K562 (cell line): ENCODE results near the gene DSCAM. TPM values are rescaled to one million over a fixed set of nuclear protein-coding genes. Genes with fewer than 3 reads are reported as not detected.

Source experiments
- ATAC-seq: fragments of 200-7000 bp; cut with Tn5 transposase; 3 replicates; pipeline ENCODE4 v1.9.1; 2020; ENCODE audit warnings: moderate library complexity
- BruUV-seq: library from RNA; stranded (reverse); fragments of 400-500 nt; replicated peaks from 2 replicates; lab custom pipeline; 2021; lab: Mats Ljungman, UMichigan
- CTCF ChIA-PET: fragments of 300-600 bp; formaldehyde crosslinking; extraction: SDS; loops from one replicate; lab custom pipeline; 2021; ENCODE audit warnings: low intra/inter-chr PET ratio; lab: Yijun Ruan, JAX
- POLR2A ChIA-PET: fragments of 300-600, 350-650 bp; sonication (Branson Sonifier 250); formaldehyde crosslinking; extraction: SDS; loops from one replicate; lab custom pipeline; 2021; ENCODE audit warnings: antibody characterized with exemption, inconsistent platforms; lab: Yijun Ruan, JAX
- DNase-seq, 4 experiments: peaks; one replicate each; pipeline versions ENCODE4 v3.0.0 to v3.0.0-alpha.2; 2011 to 2018; ENCODE audit warnings: low spot score in 3 of 4, mixed read lengths in 3 of 4; ENCODE audit errors: extremely low read depth in 1 of 4
- FAIRE-seq: peaks from 2 replicates; lab custom pipeline; 2011; peaks lifted over from hg19 to GRCh38; lab: Jason Lieb, UNC
- H2AFZ ChIP-seq: 2 replicates; pipeline ENCODE4 v1.6.0; 2011; ENCODE audit warnings: low read depth, low read length, control low read depth, inconsistent platforms
- H3K27ac ChIP-seq: fragments of 200-600 bp; 3 replicates; pipeline ENCODE4 v1.8.0; 2011; ENCODE audit warnings: low read depth, mild to moderate bottlenecking, control low read depth, inconsistent platforms, low read length, moderate library complexity, mixed read lengths; ENCODE audit errors: extremely low read depth
- H3K27me3 ChIP-seq, 2 experiments: fragments of 300-600 bp in 1 of 2; 2 replicates in 1 of 2; 3 replicates in 1 of 2; pipeline versions ENCODE4 v1.6.0 to v1.8.0; 2011; ENCODE audit warnings: inconsistent platforms in 2 of 2, low read length in 2 of 2, mild to moderate bottlenecking in 1 of 2, mixed read lengths in 1 of 2, moderate library complexity in 1 of 2; ENCODE audit not compliant: control insufficient read depth in 2 of 2, insufficient read depth in 2 of 2
- H3K36me3 ChIP-seq: fragments of 300-600 bp; 3 replicates; pipeline ENCODE4 v1.8.0; 2011; ENCODE audit warnings: mild to moderate bottlenecking, low read length, inconsistent platforms; ENCODE audit not compliant: control insufficient read depth, insufficient read depth
- H3K4me1 ChIP-seq, 2 experiments: fragments of 200-600 bp in 1 of 2; replicated peaks in 1 of 2; 2 replicates in 1 of 2; 3 replicates in 1 of 2; pipeline versions ENCODE4 v1.5.1 to v1.8.0; 2011; ENCODE audit warnings: inconsistent platforms in 2 of 2, low read length in 2 of 2, mild to moderate bottlenecking in 1 of 2, mixed read lengths in 1 of 2, moderate library complexity in 1 of 2; ENCODE audit not compliant: control insufficient read depth in 2 of 2, insufficient read depth in 2 of 2
- H3K4me2 ChIP-seq: 2 replicates; pipeline ENCODE4 v1.6.1; 2011; ENCODE audit warnings: low read length, control low read depth, inconsistent platforms, mixed read lengths; ENCODE audit not compliant: insufficient read depth
- H3K4me3 ChIP-seq: fragments of 200-600 bp; sonication (generic), shearing (Covaris generic); 2 replicates; pipeline ENCODE4 v1.5.1; 2016; ENCODE audit warnings: control low read depth, inconsistent platforms
- H3K79me2 ChIP-seq: fragments of 200-600 bp; 3 replicates; pipeline ENCODE4 v1.8.0; 2011; ENCODE audit warnings: low read length, inconsistent platforms; ENCODE audit not compliant: control insufficient read depth, insufficient read depth
- H3K9ac ChIP-seq, 2 experiments: 2 replicates each; pipeline versions ENCODE4 v1.6.0 to v1.6.1; 2011; ENCODE audit warnings: low read depth in 2 of 2, low read length in 2 of 2, control low read depth in 1 of 2, inconsistent platforms in 1 of 2, mild to moderate bottlenecking in 1 of 2, mixed read lengths in 1 of 2; ENCODE audit not compliant: insufficient read depth in 1 of 2
- H3K9me1 ChIP-seq: one replicate; pipeline ENCODE4 v1.6.0; 2011; ENCODE audit warnings: inconsistent platforms, mild to moderate bottlenecking, low read length, moderate library complexity; ENCODE audit not compliant: control insufficient read depth, insufficient read depth
- H3K9me3 ChIP-seq: replicated peaks from 2 replicates; pipeline ENCODE4 v1.5.1; 2011; ENCODE audit warnings: low read depth, low read length, inconsistent platforms; ENCODE audit not compliant: control insufficient read depth, insufficient read depth
- H4K20me1 ChIP-seq: replicated peaks from 2 replicates; pipeline ENCODE4 v1.6.1; 2011; ENCODE audit warnings: low read length, inconsistent platforms, mixed read lengths; ENCODE audit not compliant: control insufficient read depth, insufficient read depth
- COPS2 ChIP-seq: fragments of 450-650 bp; conservative IDR thresholded peaks from 2 replicates; pipeline ENCODE4 v1.6.1; 2016; ENCODE audit warnings: mild to moderate bottlenecking, moderate library complexity
- E4F1 ChIP-seq: fragments of 250-450 bp; sonication (Bioruptor Pico); IDR thresholded peaks from 2 replicates; pipeline ENCODE4 v1.5.0; 2021; ENCODE audit warnings: mild to moderate bottlenecking, borderline replicate concordance
- HOXB6 ChIP-seq: fragments of 250-450 bp; sonication (Bioruptor Pico); IDR thresholded peaks from 2 replicates; pipeline ENCODE4 v1.5.1; 2022; ENCODE audit warnings: mild to moderate bottlenecking, borderline replicate concordance
- TAL1 ChIP-seq: fragments of 450-650 bp; IDR thresholded peaks from 2 replicates; pipeline ENCODE4 v1.6.1; 2016; ENCODE audit warnings: mild to moderate bottlenecking
- WGBS: fragments of 100-300 bp; shearing (Covaris generic); methylation state at CpG from one replicate; pipeline ENCODE4 v1.1.6; 2016; ENCODE audit warnings: low coverage, mixed read lengths; ENCODE audit not compliant: insufficient coverage; ENCODE audit errors: missing lambda C conversion rate; 5-methylcytosine and 5-hydroxymethylcytosine counted together
- in situ Hi-C: fragments of 300-500 bp; cut with MboI; formaldehyde crosslinking; loops from 4 replicates; pipeline ENCODE4 v1.15.0; 2018; ENCODE audit warnings: inconsistent platforms, mixed read lengths
- intact Hi-C: fragments of 100-400 bp; cut with micrococcal nuclease; formaldehyde crosslinking; loops from 2 replicates; pipeline ENCODE4 v1.14.2; 2022
- polyA plus RNA-seq, 8 experiments: library from polyadenylated mRNA; depleted of rRNA in 4 of 8; stranded (reverse) in 5 of 8; unstranded in 3 of 8; fragments of >200 nt; fragmentation: Nextera tagmentation in 2 of 8; fragmentation: Illumina TruSeq in 1 of 8; extraction: Ambion mirVana in 2 of 8; extraction: Trizol in 1 of 8; gene quantifications; 2 replicates each; pipeline versions ENCODE4 v1.2.1 to v1.2.3, GENCODE V29; 2011 to 2014; ENCODE audit warnings: inconsistent platforms in 1 of 8, missing spikeins in 1 of 8
- total RNA-seq, 7 experiments: library from RNA; depleted of rRNA in 6 of 7; stranded (reverse); fragments of >200 nt in 6 of 7; fragmentation: Illumina TruSeq in 2 of 7; extraction: Trizol in 2 of 7; gene quantifications; 2 replicates each; pipeline versions ENCODE4 v1.2.1 to v1.2.3, GENCODE V29; 2011 to 2021; ENCODE audit warnings: low replicate concordance in 1 of 7

DSCAM gene
- total and polyA plus RNA-seq, 9 of the 15 experiments (the other 6 are each of a cell fraction or from before 2014, with no cell fraction given) = not detected

DNA sequence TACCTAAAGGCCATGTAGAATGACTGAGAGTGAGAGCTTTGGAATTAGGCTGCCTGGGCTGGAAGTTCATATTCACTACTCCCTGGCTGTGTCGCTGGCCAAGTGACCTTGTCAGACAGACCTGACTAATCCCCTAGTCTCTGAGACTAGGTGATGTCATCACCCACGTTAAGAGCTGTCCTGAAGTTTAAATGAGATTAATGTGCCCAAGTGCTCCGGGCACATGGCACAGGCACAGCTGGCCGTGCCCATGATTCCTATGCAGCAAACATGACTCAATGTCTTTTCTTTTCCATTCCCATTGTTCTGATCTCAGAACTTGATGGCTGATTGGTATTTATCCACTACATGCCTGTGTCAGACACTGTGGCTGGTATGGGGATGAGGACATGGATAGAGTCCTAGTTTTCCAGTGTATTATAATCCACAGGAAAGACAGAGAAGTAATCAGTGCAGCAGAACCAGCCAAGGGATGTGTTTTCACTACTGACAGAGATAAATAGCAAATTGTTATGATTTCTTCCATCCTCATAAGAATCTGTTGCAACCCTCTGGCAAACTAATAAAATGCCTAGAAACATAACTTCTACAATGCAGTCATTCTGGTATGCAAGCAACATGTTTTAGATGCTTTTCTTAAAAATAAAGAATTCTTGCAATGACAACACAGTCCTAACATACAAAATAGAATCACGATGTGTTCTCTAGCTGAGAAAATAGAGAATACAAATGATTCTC, 798.8 kb downstream of the DSCAM start:
- ChIA-PET CTCF (no interaction called here), POLR2A (interaction anchor here (0.6 kb wide), 1 partner anchor 26 kb away, joined by 3 read pairs; no protein-coding TSS in a partner anchor)
- no peak overlapping the region for H2AFZ ChIP-seq
- H3K4me1 ChIP-seq = no peaks in the 10 kb centered on the region
- FAIRE-seq (no peak), ATAC-seq (no peak), DNase-seq (no peak)
- WGBS = 1% methylated on average over 5 of the region's 5 CpGs
- no peak overlapping the region for H3K27ac ChIP-seq
- H3K9me1 ChIP-seq = no peaks in the 10 kb centered on the region
- H3K9ac ChIP-seq = no peak overlapping the region
- H3K27me3 ChIP-seq = no peaks in the 10 kb centered on the region
- in situ Hi-C loops (no loop called here), intact Hi-C loops (no loop called here)
- no peak overlapping the region for H3K4me2 ChIP-seq
- no peak overlapping the region for H3K4me3 ChIP-seq
- no TSS peak for BruUV-seq
- H4K20me1 ChIP-seq = no peaks in the 10 kb centered on the region
- no peaks in the 10 kb centered on the region for H3K79me2 ChIP-seq
- no peaks in the 10 kb centered on the region for H3K36me3 ChIP-seq
- no peaks in the 10 kb centered on the region for H3K9me3 ChIP-seq
- no peak for TF ChIP-seq COPS2
- TF ChIP-seq E4F1 (CRISPR knock-in tag) = no peak
- no peak for TF ChIP-seq TAL1
- no peak for TF ChIP-seq HOXB6 (CRISPR knock-in tag)
